HG03432 (cell line): Measurements from ENCODE around the gene LTBP1.
A peak's percentile ranks its signal among the peaks of the same experiment; 100 is the strongest.

Source experiments
- ATAC-seq: cut with Tn5 transposase; IDR thresholded peaks from one replicate; pipeline ENCODE4 v1.9.1; 2021; ENCODE audit warnings: mild to moderate bottlenecking, moderate library complexity; ENCODE audit not compliant: unreplicated experiment

Gene LTBP1

DNA sequence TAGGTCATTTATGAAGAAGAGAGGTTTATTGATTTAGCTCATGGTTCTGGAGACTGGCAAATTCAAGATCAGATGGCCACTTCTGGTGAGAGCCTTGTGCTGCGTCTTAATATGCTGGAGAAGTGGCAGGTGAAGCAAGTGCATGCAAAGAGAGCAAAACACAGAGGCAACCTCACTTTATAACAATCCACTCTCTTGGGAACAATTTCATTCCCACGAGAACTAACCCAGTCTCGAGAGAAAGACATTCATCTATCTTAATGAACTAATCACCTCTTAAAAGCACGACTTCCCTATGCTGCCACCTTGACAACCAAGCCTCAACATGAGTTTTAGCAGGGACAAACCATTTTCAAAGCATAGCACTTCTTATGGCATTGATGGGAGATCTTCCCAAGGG is 343.2 kb downstream of the LTBP1 start:
- ATAC-seq, result no peak

DNA sequence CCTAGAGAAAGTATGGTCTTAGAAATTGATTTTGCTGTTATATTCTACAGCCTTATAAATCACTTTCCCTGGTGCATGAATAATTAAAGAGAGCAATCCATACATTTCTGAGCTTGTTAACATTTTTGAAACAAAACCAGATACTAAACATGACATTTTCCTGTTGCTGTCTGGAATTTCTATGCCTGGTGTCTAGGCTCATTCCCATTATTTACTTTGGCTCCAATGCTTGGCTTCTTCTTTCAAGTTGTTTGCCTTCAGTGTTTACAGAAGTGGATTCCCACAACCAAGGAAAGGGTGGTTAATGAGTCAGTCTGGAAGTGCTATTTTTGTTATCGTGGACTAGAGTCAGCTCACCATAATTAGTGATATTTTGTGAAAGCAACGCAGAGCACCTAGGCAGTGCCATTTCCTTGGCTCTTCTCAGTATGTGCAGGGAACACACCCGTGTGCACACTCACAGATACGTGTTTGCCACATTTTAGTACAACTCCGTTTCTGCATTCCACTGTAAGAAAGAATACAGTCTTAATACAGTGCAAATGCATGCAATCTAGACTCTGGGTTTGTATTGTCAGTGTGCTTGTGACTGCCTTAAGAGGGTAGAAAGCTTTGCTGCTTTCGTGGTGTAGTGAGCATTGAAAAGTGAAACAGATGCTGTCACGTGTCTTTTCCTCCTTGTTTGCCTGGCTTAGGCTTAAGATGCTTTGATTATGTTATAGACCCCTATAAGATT is 344.7 kb downstream of the LTBP1 start:
- no peak for ATAC-seq

DNA sequence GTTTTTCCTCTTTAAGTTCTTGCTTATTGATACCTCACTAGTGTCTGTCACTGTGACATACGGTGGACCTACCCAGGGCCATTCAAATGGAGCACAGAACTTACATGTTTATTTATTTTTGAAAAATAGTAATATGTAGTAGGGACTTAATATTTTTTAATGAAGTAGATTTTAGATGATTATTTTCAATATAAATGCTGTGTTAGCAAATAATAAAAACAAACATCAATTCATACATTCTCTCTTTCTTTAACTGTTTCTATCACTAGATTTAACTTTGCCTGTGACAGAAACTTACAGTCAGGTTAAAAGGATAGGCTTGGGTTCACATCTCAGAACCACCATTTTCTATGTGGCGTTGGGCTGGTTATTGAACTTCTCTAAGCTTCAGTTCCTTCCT is 345.3 kb downstream of the LTBP1 start:
- no peak for ATAC-seq

DNA sequence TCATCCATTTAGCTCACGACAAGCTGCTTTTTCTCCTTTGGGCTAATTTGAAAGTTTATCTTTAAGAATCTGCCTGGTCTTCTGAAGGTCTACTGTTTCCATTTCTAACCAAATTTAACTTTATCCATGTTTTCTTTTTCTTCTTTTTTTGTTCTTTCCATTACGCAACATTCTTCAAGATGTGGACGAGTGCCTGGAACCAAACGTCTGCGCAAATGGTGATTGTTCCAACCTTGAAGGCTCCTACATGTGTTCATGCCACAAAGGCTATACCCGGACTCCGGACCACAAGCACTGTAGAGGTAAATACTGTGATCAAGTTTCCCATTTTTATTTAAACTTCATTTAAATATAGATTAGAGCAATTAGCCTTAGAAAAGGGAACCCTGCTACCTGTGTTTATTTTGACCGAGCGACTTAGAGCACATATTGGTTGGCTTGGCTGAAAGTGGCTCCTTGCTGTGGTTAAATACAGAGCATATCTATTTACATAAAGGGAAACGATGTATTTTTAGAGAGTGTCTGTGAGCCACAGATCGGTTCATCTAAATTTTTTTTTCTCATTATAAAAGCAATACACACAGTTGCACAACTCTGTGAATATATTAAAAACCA is 346.3 kb downstream of the LTBP1 start:
- no peak for ATAC-seq

DNA sequence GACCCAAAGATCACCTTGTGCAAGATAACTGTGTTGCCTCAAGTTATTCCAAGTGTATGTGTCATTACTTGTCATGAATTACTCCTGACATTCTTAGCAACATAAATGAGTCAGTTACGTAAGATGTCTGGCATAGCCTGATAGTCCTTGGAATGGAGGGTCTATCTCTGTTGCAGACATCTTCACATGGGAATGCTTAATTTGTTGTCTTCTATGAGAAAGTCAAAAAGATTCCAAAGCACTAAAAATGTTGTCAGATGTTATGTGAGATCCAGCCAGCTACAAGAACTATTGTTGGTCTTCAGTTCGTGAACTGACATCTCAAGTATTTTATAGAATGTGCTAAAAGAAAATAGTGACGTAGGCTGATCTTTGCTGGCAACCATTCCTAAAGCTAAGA is 351.5 kb downstream of the LTBP1 start:
- ATAC-seq, result no peak

DNA sequence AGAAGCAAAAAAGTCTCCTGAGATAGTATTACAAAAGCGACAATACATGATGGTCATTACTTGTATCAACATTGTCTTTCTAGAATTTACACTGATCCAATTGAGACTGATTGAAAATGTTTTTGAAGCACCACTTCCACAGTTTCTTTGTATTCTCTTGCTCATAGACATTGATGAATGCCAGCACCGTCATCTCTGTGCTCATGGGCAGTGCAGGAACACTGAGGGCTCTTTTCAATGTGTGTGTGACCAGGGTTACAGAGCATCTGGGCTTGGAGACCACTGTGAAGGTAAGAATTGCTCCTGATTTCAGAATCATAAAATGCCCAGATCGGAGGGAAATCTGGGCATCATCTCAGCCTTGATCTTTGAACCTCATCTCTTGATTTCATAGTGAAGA is 354.6 kb downstream of the LTBP1 start:
- no peak for ATAC-seq

- ATAC-seq, result no peak
Observed at GRCh38 chr2:33302348-33302747, 355.6 kb downstream of the LTBP1 start.

DNA sequence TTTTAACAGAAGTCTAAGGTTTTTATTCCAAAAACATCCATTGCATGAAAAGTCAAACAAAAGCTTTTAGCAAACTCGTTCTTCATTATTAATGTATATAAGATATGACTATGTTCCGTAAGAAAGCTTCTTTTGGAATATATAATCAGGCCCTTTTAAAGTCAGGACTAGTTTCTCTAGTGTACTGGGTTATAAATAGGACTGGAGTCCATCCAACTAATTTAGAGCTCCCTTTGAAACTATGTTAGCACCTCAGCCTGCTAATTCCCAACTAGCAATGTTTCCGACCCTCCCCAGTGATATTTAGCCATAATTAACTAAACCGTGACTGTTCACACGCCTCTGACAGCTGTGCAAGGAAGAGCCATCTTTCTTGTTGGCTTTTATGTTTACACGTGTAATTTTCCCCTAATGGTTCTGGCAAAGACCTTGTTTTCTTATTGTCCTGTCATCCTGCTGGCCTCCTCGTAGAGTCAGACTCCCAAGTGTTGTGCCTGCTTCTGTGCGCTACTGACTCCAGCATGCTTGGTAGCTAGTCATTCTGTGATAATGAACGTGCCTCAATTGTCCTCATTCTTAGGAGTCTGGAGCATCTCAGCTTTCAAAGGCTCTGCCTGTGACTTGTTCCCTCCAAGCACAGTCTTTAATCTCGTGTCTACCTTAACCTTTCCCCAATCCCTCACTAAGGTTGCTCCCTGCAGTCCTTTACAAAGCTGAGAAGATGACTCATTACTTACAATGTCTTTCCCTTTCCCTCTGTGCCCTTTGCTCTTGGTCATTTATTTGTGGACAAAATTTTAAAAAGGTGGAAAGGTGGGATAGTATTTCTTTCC is 357.5 kb downstream of the LTBP1 start:
- no peak for ATAC-seq

DNA sequence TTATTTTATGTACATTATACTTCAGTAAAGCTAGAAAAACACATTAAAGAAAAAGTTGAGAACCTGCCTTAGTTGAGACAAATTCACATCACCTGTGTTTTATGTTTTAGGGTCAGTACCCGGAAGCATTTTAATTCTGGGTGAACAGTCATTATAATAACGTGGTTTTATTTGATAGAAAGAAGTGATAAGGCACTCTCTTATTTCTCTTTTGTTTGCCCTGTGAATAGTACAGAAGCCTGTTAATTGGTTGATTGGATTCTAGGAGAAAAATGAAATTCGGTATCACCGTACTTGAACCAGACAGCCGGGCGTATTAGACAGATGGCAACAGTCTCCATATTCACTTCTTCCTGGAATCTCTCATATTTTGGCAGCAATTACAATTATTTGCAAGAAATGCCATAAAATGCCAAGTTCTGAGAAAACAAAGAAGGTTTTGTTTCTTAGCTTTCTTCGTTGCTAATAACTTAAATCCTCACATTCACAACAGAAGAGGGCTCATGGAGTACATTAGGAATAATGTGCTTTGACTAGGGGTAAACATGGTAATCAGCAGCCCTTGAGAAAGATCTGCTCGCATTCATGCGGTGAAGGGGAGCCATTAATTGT is 361.0 kb downstream of the LTBP1 start:
- no peak for ATAC-seq

DNA sequence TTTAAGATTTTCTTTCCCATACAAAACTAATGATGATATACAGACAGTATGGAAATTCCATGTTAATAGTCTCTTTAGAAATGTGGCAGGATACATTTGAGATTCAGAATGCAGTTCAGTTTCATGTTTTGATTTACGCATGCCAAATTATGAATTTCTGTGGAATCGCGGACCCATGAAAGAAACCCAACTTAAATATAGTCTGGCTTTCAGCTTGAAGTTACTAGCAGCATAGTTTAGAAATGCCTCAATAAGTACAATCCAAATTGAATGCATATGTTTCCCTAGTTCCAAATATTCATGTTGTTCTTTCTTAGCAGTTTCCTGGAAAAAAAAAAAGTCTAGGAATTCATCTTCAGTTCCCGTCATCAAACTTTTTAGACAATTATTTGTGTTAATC is 365.6 kb downstream of the LTBP1 start:
- no peak for ATAC-seq

- ATAC-seq, result no peak
Observed at GRCh38 chr2:33313039-33313438, 366.3 kb downstream of the LTBP1 start.

- ATAC-seq, result no peak
Observed at GRCh38 chr2:33314541-33314940, 367.8 kb downstream of the LTBP1 start.

DNA sequence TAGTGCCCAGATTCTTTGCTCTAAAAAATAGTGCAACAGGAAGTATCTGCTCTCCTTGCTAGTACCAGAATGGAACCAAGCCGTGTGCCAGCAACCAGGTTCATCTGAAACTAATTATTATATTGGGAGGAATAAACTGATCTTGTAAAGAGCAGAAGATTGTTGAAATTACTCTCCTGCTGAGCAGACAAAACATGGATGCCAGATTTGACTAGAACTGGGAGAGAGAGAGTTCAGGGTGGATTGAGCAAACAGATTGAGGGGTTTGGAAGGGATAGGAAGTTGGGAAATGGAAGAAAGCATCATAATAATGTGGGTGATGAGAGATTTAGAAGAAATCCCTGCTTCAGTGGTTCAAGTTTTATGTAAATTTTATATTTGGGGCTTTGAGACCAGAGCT is 369.6 kb downstream of the LTBP1 start:
- ATAC-seq, result no peak

DNA sequence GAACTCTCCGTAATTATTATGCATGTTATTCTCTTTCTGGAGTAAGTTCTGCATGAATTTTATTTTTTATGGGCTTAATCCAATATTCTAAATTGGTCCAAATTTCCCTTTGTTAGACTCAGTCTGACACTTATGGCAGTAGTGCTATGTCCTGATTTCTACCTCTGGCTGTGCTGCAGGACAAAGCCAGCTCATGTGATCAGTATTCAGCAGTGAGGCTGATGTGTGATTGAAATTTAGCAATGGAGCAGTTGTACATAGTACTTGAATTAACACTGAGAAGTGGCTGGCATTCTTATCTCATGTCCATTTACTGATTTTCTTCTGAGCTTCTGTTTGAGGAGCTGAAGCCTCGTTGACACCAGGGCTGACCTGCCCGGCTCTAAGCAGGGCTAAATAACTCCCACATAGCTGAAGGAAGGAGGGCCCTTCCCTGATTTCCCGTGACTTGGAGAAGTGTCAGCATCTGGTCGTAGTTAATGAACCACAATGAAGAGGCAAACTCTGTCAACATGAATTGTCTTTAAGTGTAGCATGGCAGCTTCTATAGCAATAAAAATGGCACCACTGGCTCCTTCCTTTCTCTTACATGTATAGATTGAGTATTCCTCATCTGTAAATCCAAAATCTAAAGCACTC is 370.7 kb downstream of the LTBP1 start:
- ATAC-seq, result no peak

DNA sequence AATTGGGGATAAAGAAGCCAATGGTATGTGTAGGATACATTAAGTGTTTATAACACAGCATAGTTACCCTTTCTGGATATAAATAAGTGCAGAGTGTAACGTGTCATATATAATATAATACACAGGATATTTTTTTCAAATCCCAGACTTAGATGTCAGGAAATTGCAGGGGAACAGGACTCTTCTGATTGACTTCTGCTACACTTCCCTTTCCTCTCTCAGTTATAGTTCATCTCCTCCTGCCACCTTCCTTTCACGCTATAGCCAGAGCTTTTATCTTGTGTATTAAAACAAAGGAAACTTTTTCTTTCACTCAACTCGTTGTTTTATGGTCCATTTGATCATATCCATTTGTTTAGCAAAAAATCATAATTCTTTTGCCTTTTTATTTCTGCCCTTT is 371.7 kb downstream of the LTBP1 start:
- ATAC-seq, result no peak

GRCh38 chr2:33320573-33320972 is 373.8 kb downstream of the LTBP1 start:
- no peak for ATAC-seq

GRCh38 chr2:33321236-33321771 is 374.6 kb downstream of the LTBP1 start:
- ATAC-seq, result peak; percentile 82

DNA sequence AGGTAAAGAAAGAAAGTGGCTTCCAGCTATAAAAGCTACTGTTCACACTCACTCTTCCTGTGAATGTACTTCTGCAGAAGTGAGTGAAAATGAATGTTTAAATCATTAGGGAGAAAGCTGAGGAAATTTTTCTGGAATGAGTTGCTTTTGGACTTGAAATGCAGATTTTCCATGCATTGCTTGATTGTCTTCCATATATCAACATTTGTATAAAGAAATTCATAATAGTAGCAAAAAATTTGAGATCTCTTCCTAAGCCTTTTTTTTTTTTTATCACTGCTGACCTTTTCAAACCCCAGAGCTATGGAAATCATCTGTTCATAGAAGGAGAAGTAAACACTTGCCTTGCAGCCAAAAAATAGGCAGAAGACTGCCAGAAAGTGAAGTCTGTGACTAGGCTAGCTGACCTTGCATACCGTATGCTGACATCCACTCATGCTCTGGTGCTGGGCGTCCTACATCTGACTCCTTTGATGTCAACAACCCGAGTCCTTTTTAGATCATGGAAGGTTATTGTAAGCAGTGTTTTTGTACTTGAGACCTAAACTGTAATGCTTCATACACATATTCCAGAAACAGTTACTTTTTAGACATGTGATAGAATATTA is 375.2 kb downstream of the LTBP1 start:
- ATAC-seq, result no peak

GRCh38 chr2:33322612-33323011 is 375.9 kb downstream of the LTBP1 start:
- ATAC-seq, result peak; percentile 37

GRCh38 chr2:33323957-33324356 is 377.2 kb downstream of the LTBP1 start:
- no peak for ATAC-seq
